Coronary artery (tissue), 2 donors: ENCODE measurements around the gene LACC1.

ENCODE experiments used
- DNase-seq: peaks from one replicate; pipeline ENCODE4 v3.0.0-alpha.2; 2017; ENCODE audit warnings: low spot score
- H3K27ac ChIP-seq, 2 donors: fragments of 200-600 bp; sonication (generic); one replicate each; pipeline ENCODE4 v1.5.1; 2016 to 2019
- H3K4me3 ChIP-seq: fragments of 200-600 bp; sonication (generic); 2 replicates; pipeline ENCODE4 v1.5.1; 2016; ENCODE audit warnings: mild to moderate bottlenecking, moderate library complexity
- CTCF ChIP-seq: fragments of 200-600 bp; sonication (generic); IDR thresholded peaks from one replicate; pipeline ENCODE4 v1.5.1; 2019; ENCODE audit warnings: antibody characterized with exemption

Gene LACC1

GRCh38 chr13:43924549-43925245 lies 45.0 kb downstream of the LACC1 start:
- no peak for DNase-seq
- H3K4me3 ChIP-seq: no peak overlapping the region
- no peak for TF ChIP-seq CTCF
- no peak overlapping the region for H3K27ac ChIP-seq

- Histone ChIP-seq H3K4me3 (no peak overlapping the region), H3K27ac (no peak overlapping the region)
- TF ChIP-seq CTCF: no peak
- no peak for DNase-seq
Measured at GRCh38 chr13:43929947-43930346, 50.2 kb downstream of the LACC1 start.

- TF ChIP-seq CTCF: no peak
- H3K27ac ChIP-seq: no peak overlapping the region
- no peak for DNase-seq
- no peak overlapping the region for H3K4me3 ChIP-seq
Measured at GRCh38 chr13:43933378-43933777, 53.7 kb downstream of the LACC1 start.

GRCh38 chr13:43934273-43934672 lies 54.6 kb downstream of the LACC1 start:
- no peak for TF ChIP-seq CTCF
- Histone ChIP-seq H3K4me3 (no peak overlapping the region), H3K27ac (no peak overlapping the region)
- no peak for DNase-seq

- TF ChIP-seq CTCF: no peak
- DNase-seq: no peak
- Histone ChIP-seq H3K27ac (no peak overlapping the region), H3K4me3 (no peak overlapping the region)
Measured at GRCh38 chr13:43935878-43936277, 56.2 kb downstream of the LACC1 start.

- no peak overlapping the region for H3K27ac ChIP-seq
- no peak for TF ChIP-seq CTCF
- DNase-seq: no peak
Measured at GRCh38 chr13:43936647-43937046, 56.9 kb downstream of the LACC1 start.

GRCh38 chr13:43937839-43938238 lies 58.1 kb downstream of the LACC1 start:
- Histone ChIP-seq H3K27ac (no peak overlapping the region), H3K4me3 (no peak overlapping the region)
- no peak for DNase-seq
- no peak for TF ChIP-seq CTCF

More at GRCh38 chr13:43936647-43937046, 56.9 kb downstream of the LACC1 start:
- H3K4me3 ChIP-seq: no peak overlapping the region
